Erythroblast (primary cell): ENCODE data around the gene CD47.

Source experiments
- GATA1 ChIP-seq: IDR thresholded peaks from 2 replicates; pipeline ENCODE4 v1.6.1; 2011; ENCODE audit warnings: low read depth, mild to moderate bottlenecking, control low read depth, low read length, moderate library complexity
- POLR2A ChIP-seq: IDR thresholded peaks from 2 replicates; pipeline ENCODE4 v1.6.1; 2011; ENCODE audit warnings: mild to moderate bottlenecking, low read length

DNA sequence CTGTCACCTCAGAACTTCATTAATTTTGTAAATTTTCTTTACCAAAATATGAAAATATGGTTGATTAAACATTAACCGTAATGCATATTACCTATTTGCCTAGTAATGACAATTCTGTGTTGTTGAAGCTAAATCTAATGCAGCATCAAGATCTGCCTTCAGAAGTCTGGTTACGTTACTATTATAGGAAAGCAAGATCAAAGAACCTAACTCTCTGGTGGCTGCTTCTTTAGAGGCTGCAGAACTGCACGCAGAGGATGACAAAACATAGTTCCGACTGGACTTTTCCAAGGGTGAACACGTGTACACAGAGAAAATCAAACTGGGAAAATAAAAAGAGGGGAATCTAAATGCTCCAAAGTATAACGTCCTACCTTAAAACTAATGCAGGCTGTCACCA is 20.5 kb downstream of the CD47 start:
- no peak for TF ChIP-seq POLR2A
- no peak for TF ChIP-seq GATA1
